ENCODE results near the gene ERVV-1. TPM values are rescaled to one million over a fixed set of nuclear protein-coding genes. Genes with fewer than 3 reads are reported as not detected.

Gene ERVV-1
- total and polyA plus RNA-seq, 2 of the 13 experiments (the other 11 are each of a cell fraction or from before 2014, with no cell fraction given), result not detected

DNA sequence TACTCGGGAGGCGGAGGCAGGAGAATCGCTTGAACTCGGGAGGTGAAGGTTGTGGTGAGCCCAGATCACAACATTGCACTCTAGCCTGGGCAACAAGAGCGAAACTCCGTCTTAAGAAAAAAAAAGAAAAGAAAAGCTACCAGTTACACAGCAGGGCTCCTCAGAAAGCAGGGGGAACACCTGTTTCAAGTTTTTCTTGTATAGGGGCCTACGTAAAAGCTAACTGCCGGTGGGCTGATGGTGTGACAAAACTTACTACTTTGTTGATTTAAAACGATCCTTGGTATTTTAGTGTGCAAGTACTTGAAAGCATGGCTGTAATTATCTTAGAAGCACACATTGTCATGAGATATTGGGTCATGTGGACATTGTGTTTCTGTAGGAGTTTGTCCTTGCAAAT lies 15.7 kb upstream of the ERVV-1 start (continued):
- TF ChIP-seq ZNF496 (CRISPR knock-in tag; IDR thresholded peaks at IDR 0.05; ENCODE audit: insufficient replicate concordance), result no peak
- TF ChIP-seq SSRP1 (CRISPR knock-in tag; IDR thresholded peaks at IDR 0.05), result no peak
- no peak for TF ChIP-seq TEF (CRISPR knock-in tag; IDR thresholded peaks at IDR 0.05)
- TF ChIP-seq, protein P1, sequence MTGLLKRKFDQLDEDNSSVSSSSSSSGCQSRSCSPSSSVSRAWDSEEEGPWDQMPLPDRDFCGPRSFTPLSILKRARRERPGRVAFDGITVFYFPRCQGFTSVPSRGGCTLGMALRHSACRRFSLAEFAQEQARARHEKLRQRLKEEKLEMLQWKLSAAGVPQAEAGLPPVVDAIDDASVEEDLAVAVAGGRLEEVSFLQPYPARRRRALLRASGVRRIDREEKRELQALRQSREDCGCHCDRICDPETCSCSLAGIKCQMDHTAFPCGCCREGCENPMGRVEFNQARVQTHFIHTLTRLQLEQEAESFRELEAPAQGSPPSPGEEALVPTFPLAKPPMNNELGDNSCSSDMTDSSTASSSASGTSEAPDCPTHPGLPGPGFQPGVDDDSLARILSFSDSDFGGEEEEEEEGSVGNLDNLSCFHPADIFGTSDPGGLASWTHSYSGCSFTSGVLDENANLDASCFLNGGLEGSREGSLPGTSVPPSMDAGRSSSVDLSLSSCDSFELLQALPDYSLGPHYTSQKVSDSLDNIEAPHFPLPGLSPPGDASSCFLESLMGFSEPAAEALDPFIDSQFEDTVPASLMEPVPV (CRISPR knock-in tag; IDR thresholded peaks at IDR 0.05), result no peak
- no peak for TF ChIP-seq ZSCAN30 (CRISPR knock-in tag; IDR thresholded peaks at IDR 0.05)
- no peak for TF ChIP-seq TOE1 (CRISPR knock-in tag; IDR thresholded peaks at IDR 0.05)
- no peak for TF ChIP-seq TFDP2 (CRISPR knock-in tag; IDR thresholded peaks at IDR 0.05)
- TF ChIP-seq PCBP1 (IDR thresholded peaks at IDR 0.05; ENCODE audit: borderline replicate concordance, low read depth, low read length), result no peak

- H3K9me3 ChIP-seq (ENCODE audit: low read length), result peaks cover 35% of the 10 kb centered on the region
- no peaks in the 10 kb centered on the region for H3K4me1 ChIP-seq (ENCODE audit: insufficient read depth, low read length)
These were observed 11.2 kb upstream of the ERVV-1 start for GRCh38 chr19:53002479-53002878.

More at GRCh38 chr19:53002479-53002878, 11.2 kb upstream of the ERVV-1 start:
- Histone ChIP-seq H3K9ac (ENCODE audit: insufficient read depth, low read depth, low read length) (no peak overlapping the region), H3K27ac (ENCODE audit: extremely low read length, insufficient read depth, low read length) (no peak overlapping the region), H3K36me3 (replicated peaks in 1 of 2; ENCODE audit: control insufficient read depth in 1 of 2, insufficient read depth in 2 of 2, low read length in 2 of 2) (no peaks in the 10 kb centered on the region), H3K4me3 (replicated peaks in 1 of 3; ENCODE audit: insufficient read depth in 1 of 3, low read depth in 2 of 3, low read length in 3 of 3) (no peak overlapping the region), H3K4me2 (ENCODE audit: low read depth, low read length) (no peak overlapping the region), H3K79me2 (ENCODE audit: insufficient read depth, low read length) (no peaks in the 10 kb centered on the region), H2AFZ (ENCODE audit: low read length) (no peak overlapping the region), H3K27me3 (ENCODE audit: control insufficient read depth in 1 of 2, insufficient read depth in 2 of 2, low read length in 2 of 2) (no peaks in the 10 kb centered on the region), H4K20me1 (ENCODE audit: insufficient read depth, low read length) (no peaks in the 10 kb centered on the region)
- FAIRE-seq (no peak), DNase-seq (ENCODE audit: low spot score) (no peak), ATAC-seq (no peak)
- ChIA-PET CTCF (ENCODE audit: low intra/inter-chr PET ratio, low total read pairs) (no interaction called here), POLR2A (no interaction called here)
- BruUV-seq (replicated peaks), result no TSS peak
- in situ Hi-C loops (cut with HindIII; ENCODE audit: extremely low pct_ligation_motif_present, low pct_unique_long_range_greater_than_20kb) (no loop called here), intact Hi-C loops (cut with micrococcal nuclease; ENCODE audit: unreplicated experiment) (no loop called here)
- TF ChIP-seq, protein P2, sequence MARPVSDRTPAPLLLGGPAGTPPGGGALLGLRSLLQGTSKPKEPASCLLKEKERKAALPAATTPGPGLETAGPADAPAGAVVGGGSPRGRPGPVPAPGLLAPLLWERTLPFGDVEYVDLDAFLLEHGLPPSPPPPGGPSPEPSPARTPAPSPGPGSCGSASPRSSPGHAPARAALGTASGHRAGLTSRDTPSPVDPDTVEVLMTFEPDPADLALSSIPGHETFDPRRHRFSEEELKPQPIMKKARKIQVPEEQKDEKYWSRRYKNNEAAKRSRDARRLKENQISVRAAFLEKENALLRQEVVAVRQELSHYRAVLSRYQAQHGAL (CRISPR knock-in tag; IDR thresholded peaks at IDR 0.05; ENCODE audit: not compliant biosample characterization), result no peak
- TF ChIP-seq FOXA1 (IDR thresholded peaks at IDR 0.05) (0 out of 2 replicates have a peak, but pooled peaks have one; percentile 21), FOXA1 (CRISPR knock-in tag; IDR thresholded peaks at IDR 0.05) (no peak)
- WGBS (ENCODE audit: low lambda C conversion rate), result 0% methylated on average over 2 of the region's 2 CpGs
